ENCODE data around the gene PPP6R1.
A peak's percentile ranks its signal among the peaks of the same experiment; 100 is the strongest.

The PPP6R1 gene

DNA sequence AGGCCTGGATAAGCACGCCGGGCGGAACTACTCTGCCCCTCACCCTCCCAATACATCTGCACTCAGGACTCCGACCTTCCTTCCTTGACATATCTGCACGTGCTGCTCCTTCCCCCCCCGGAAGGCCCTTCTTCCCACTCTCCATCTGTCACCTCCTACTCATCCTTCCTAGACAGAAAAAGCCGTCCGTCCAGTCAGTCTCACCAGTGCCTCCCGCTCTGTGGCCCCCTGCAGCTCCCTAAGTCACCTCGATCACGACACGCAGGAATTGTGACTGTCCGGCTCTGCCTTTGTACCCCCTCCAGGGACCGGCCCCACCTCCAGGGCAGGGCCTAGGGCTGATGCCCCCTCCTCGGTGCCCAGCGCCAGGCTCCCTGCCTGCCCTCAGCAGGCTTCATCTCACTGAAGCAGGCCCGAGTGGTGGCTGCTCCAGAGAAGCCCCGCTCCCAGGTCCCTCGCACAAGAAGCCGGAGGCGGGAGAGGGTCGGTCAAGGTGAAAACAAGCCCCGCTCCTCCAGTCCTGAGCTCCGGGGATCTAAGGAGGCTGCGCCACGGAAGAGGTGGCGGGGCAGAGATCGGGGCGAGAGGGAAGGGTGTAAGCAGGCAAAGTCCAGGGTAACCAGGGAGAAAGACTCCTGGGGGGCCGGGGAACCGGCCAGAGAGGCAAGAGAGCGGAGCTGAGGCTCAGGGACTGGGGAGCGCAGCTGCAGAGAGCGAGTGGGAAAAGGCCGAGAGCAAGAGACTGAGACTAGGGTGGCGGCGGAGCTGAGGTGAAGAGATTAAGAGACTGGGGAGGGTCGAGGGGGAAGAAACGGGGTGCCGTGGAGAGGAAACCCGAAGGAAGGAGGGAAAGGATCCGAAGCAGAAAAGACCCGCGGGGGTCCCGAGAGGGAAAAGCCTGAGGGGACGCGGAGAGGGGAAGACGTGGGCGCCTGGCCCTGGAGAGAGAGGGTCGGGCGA, 1.1 kb downstream of the PPP6R1 start:
- DNase-seq, result no peak

DNA sequence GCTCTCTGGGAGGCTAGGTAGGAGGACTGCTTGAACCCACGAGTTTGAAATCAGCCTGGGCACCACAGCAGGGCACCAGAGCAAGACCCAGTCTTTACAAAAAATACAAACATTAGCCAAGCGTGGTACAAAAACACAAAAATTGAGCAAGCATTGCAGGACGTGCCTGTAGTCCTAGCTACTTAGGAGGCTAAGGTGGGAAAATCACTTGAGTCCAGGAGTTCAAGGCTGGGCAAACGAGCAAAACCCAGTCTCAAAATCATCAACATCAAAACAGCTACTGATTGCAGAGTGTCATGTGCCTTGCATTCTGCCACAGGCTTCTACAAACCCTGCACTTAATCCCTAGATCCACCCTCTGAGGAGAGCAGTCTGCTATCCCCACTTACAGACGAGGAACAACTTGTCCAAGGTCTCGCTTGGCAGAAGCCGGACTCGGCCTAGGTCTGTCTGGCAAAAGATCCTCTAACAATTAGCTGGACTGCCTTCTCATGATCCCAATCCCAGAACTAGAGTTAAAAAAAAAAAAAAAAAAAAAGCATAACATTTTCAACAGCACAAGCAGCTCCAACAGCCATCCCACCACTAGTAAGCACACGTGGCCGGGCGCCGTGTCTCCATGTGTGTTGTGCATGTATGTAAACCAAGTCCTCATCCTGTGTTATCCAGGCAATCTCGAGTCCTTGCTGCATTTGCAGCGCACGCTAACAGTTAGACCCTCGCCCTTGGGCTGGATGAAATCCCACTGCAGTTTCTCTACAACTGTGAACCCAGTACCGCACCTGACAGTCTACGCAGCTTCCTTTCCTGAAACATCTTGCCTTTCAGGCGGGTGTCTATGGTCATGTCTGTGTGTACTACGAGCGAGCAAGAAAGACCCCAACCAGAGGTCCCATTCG, 2.0 kb downstream of the PPP6R1 start:
- DNase-seq, result no peak

- DNase-seq, result peak; percentile 41
Measured at GRCh38 chr19:55255618-55256423, 3.0 kb downstream of the PPP6R1 start.

GRCh38 chr19:55254625-55254977, 4.2 kb downstream of the PPP6R1 start:
- DNase-seq, result no peak

DNA sequence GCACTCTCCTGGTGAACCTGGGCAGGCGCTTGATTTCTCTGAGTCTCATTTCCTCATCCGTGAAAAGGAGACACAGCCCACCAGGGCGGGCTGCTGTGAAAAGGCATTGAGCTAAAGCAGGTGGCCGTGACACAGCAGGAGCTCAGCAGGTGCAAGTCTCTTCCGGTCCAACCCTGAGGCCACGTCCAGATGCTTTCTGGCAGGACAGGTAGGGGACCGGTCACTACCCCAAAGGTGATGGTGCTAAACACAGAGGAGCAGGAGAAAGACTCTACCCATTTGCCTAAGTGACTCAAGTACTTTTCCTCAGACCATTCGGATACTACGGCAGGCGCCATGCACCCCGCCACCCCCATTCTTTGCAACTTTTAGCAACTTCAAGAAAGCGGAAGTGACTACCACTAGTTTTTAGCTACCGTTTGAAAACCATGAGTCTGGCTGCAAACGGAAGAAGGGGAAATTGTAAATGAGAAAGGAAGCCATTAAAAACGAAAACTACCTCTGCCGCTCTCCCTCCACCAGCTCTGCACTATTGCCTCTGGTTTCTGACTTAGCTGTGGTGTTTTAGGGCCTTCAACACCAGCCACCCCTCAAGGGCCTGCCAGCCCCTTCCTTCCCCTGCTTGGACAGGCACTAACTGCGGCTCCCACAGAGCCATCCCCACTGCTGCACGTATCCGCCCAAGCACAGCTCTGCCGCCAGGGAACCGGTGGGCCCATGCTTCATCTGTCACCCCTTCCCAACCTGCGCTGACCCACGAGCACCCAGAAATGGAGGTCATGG, 4.8 kb downstream of the PPP6R1 start:
- no peak for DNase-seq

DNA sequence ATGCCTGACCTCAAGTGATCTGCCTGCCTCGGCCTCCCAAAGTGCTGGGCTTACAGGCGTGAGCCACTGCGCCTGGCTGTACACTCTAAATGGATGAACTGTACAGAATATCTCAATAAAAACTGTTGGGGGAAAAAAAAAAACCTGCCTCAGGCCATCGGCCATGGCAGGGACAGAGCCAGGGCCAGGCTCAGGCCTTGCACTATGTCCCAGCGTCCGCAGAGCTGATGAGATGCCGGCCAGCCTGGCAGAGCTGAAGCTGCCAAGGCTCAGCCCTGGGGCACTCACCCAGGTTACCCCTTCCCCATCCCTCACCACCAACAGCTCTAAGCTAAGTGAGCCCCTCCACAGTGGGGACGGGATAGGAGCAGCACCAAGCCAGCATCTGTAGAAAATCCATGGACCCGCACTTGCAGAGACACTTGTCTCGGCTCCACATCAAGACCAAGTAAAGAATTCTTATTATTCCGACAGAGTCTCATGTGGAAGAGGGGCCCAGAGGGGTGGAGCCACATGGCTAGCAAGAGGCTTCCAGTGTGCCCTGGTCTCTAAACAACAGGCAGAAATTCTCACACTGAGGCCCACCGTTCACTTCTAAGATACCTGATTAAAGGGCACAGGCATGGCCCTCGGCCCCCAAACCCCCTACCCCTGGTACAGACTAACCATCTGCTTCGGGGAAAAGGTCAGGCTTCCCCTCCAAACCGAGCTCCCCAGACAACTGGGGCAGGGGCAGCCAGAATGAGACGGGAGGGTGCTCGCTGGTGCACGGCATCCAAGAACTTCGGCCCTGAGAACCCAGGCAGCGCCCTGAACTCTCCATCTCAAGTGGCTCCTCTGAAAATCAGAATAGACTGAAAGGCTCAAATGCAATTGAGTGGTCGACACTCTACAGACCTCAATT, 5.8 kb downstream of the PPP6R1 start:
- DNase-seq, result no peak

GRCh38 chr19:55251341-55252081, 7.3 kb downstream of the PPP6R1 start:
- DNase-seq, result peak; percentile 33

GRCh38 chr19:55250262-55251036, 8.4 kb downstream of the PPP6R1 start:
- no peak for DNase-seq

DNA sequence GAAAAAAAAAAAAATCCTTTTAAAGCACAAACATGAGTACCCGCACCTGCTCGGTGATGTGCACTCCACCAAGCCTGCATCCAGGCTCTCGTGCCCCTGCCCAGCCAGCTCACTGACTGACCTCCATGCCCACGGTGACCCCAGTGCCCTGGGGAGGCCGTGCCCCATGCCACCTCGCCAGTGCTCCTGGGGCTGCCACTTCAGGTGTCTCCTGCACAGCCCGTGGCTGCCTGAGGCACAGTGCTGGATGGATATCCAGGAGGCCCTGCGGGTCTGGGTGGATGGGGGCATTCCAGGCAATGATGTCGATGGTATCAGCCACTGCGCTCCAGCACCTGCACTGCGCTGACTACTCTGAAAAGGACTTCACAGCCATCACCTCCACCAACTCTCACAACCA, 9.0 kb downstream of the PPP6R1 start:
- no peak for DNase-seq

GRCh38 chr19:55248704-55249103, 10.1 kb downstream of the PPP6R1 start:
- DNase-seq, result no peak

GRCh38 chr19:55248166-55248675, 10.6 kb downstream of the PPP6R1 start:
- DNase-seq, result no peak

- DNase-seq, result peak; percentile 6
Measured at GRCh38 chr19:55247621-55248099, 11.2 kb downstream of the PPP6R1 start.

DNA sequence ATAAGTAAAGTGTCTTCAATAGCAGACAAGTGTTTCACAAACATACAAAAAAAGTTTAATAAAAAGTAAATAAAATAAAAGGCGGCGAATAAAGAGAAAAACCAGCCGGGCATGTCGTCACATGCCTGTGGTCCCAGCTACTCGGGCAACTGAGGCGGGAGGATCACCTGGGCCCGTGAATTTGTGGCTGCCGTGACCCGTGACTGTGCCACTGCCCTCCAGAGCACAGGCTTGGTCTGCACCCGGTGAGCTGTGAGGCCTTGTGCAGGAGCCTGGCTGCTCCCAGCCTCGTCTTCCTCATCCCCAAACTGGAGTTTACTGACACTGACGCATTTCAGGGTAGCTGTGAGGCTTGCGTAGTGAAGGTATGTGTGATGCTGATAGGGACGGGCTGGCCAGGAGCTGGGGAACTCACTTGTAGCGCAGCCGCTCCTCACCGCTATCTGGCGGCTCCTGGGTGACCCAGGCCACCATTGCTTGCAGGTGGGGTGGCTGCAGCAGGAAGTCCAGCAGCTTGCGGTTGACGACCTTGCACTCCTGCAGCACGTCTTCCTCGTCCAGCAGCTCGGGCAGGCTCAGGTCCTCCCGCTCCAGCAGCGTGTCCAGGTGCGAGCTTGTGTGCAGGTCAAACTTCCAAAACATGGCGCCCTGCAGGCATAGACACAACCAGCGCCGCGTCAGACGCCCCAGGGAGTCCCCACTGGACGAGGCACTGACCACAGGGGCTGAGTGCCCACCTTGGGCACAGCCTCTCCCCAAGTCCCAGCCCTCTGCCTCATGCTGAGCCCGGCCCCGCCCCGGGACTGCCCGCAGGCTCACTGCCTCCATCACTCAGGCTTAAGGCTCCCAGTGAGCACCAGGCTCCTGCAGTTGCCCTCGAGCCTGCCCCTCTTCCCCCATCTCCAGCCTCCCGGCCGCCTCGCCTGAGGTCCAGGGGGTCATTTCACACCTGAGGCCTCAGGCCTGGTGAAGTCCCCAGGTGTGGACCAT, 12.1 kb downstream of the PPP6R1 start:
- DNase-seq, result no peak

GRCh38 chr19:55245236-55245904, 13.4 kb downstream of the PPP6R1 start:
- DNase-seq, result no peak

DNA sequence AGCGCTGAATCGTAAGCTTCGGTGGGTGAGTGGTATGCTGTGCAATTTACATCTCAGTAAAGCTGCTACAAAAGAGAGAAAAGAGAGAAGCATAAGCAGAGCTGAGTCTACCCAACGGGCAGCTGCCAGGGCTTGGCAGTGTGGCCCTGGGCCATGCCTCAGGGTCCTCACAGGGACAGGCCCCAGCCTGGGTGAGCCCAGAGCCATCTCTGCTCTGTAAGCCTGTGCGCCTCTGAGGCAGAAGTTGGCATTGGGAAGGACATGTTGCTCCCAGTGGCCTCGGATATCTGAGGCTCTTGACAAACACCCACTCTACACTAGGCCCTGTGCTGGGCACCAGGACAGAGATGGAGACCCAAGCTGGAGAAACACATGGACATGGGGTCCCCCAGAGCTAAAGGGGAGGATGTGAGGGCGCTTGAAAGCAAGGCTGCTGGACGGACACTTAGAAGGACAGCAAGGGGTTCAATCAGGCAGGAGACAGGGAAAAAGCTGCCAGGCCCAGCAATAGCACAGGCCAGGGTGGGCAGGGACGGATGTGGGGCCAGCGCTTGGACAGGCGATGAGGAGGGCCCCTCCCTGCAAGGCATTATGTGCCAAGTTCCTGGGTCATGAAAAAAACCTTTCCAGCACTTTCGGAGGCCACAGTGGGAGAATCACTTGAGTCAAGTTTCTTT, 14.7 kb downstream of the PPP6R1 start:
- no peak for DNase-seq

- no peak for DNase-seq
Measured at GRCh38 chr19:55242517-55242916, 16.3 kb downstream of the PPP6R1 start.
